Measurements from ENCODE around the gene NDE1. TPM values are rescaled to one million over a fixed set of nuclear protein-coding genes. Genes with fewer than 3 reads are reported as not detected.

Gene NDE1
- total and polyA plus RNA-seq, 2 donors (not counting 3 experiments of a cell fraction or from before 2014, with no cell fraction given): 28.0 to 90.2 TPM

DNA sequence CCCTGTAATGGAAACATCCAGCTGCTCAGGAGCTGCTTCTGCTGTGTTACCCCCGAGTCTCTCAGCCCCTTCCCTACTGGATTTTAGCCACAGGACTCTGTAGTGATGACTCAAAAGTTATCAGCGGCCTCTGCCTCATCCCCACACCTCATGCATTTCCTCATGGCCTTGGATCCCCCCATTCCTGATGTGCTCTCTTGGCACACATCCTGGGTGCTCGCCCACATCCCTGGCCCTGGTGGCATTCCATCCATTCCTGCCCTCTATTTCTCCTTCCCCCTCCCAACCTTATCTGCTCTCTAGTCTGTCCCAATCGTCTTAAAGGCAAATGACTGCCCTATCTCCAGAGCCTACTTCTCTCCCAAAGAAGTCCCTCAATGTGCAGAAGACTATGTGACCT is 31.7 kb upstream of the NDE1 start:
- FAIRE-seq (no peak), DNase-seq (ENCODE audit: low read depth, low spot score) (no peak)
- no TSS peak for BruUV-seq (replicated peaks)
- Histone ChIP-seq H2AFZ (ENCODE audit: low read depth, low read length) (no peak overlapping the region), H3K9me3 (replicated peaks; ENCODE audit: control insufficient read depth, insufficient read depth, low read length) (no peaks in the 10 kb centered on the region), H3K4me1 (ENCODE audit: control insufficient read depth, extremely low read depth, insufficient read depth, low read length) (no peaks in the 10 kb centered on the region), H3K27ac (ENCODE audit: insufficient read depth, low read depth, low read length) (no peak overlapping the region), H3K36me3 (ENCODE audit: control insufficient read depth in 2 of 2, extremely low read depth in 1 of 2, insufficient read depth in 2 of 2, low read length in 2 of 2) (peaks cover 23 to 44% of the 10 kb centered on the region in 2 experiments), H3K27me3 (ENCODE audit: control insufficient read depth in 2 of 2, insufficient read depth in 2 of 2, low read length in 2 of 2) (no peaks in the 10 kb centered on the region), H3K79me2 (ENCODE audit: control insufficient read depth, insufficient read depth, low read length) (no peaks in the 10 kb centered on the region), H3K4me3 (replicated peaks in 1 of 3; ENCODE audit: insufficient read depth in 1 of 3, low read depth in 1 of 3, low read length in 3 of 3) (no peak overlapping the region), H3K9me1 (replicated peaks; ENCODE audit: control insufficient read depth, extremely low read depth, insufficient read depth, low read length) (no peaks in the 10 kb centered on the region), H4K20me1 (replicated peaks; ENCODE audit: control insufficient read depth, extremely low read depth, insufficient read depth, low read length) (no peaks in the 10 kb centered on the region), H3K9ac (replicated peaks; ENCODE audit: extremely low read depth, insufficient read depth, low read length) (no peak overlapping the region), H3K4me2 (ENCODE audit: insufficient read depth, low read length) (no peak overlapping the region)
- intact Hi-C loops (cut with micrococcal nuclease) (no loop called here), dilution Hi-C loops (cut with MboI; ENCODE audit: extremely low pct_ligation_motif_present, low sequenced_read_pairs) (no loop called here)
- ChIA-PET POLR2A (no interaction called here), CTCF (interaction anchor here (1.5 kb wide), 1 partner anchor 191 kb away, joined by 3 read pairs; no protein-coding TSS in a partner anchor)
- TF ChIP-seq POLR2A (IDR thresholded peaks at IDR 0.05; ENCODE audit: low read depth, low read length): no peak
- no peak for TF ChIP-seq GATA2 (IDR thresholded peaks at IDR 0.05; ENCODE audit: insufficient read depth, insufficient read length, low read depth, low read length)
- TF ChIP-seq POLR2AphosphoS5 (IDR thresholded peaks at IDR 0.05; ENCODE audit: insufficient read depth, low read depth, low read length): no peak
- TF ChIP-seq EZH2 (IDR thresholded peaks at IDR 0.05; ENCODE audit: borderline replicate concordance, low read depth, low read length, severe bottlenecking): no peak
- TF ChIP-seq JUN (IDR thresholded peaks at IDR 0.05; ENCODE audit: borderline replicate concordance, insufficient read depth, insufficient read length, low read depth): no peak
- no peak for TF ChIP-seq FOS (IDR thresholded peaks at IDR 0.05; ENCODE audit: borderline replicate concordance, insufficient read depth, low read length)
- TF ChIP-seq, protein P1, sequence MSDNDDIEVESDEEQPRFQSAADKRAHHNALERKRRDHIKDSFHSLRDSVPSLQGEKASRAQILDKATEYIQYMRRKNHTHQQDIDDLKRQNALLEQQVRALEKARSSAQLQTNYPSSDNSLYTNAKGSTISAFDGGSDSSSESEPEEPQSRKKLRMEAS (IDR thresholded peaks at IDR 0.05; ENCODE audit: insufficient read depth, insufficient read length): no peak
- TF ChIP-seq MYC (IDR thresholded peaks at IDR 0.05; ENCODE audit: low read depth, low read length): no peak
- TF ChIP-seq, protein P2, sequence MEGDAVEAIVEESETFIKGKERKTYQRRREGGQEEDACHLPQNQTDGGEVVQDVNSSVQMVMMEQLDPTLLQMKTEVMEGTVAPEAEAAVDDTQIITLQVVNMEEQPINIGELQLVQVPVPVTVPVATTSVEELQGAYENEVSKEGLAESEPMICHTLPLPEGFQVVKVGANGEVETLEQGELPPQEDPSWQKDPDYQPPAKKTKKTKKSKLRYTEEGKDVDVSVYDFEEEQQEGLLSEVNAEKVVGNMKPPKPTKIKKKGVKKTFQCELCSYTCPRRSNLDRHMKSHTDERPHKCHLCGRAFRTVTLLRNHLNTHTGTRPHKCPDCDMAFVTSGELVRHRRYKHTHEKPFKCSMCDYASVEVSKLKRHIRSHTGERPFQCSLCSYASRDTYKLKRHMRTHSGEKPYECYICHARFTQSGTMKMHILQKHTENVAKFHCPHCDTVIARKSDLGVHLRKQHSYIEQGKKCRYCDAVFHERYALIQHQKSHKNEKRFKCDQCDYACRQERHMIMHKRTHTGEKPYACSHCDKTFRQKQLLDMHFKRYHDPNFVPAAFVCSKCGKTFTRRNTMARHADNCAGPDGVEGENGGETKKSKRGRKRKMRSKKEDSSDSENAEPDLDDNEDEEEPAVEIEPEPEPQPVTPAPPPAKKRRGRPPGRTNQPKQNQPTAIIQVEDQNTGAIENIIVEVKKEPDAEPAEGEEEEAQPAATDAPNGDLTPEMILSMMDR (IDR thresholded peaks at IDR 0.05; ENCODE audit: extremely low read depth in 1 of 2, insufficient read depth in 1 of 2, low read depth in 1 of 2, low read length in 2 of 2): no peak

All from endothelial cell of umbilical vein (primary cell).